GM18502 (cell line): ENCODE measurements around the gene SLC26A3.
"Not testable (repeated sequence)": the region's sequence is repeated elsewhere in the genome, so short reads cannot be mapped to it uniquely, and the experiment has no call there.

Source experiments
- ATAC-seq: cut with Tn5 transposase; IDR thresholded peaks from one replicate; pipeline ENCODE4 v1.9.1; 2021; ENCODE audit warnings: mild to moderate bottlenecking; ENCODE audit not compliant: unreplicated experiment, poor library complexity

The SLC26A3 gene

DNA sequence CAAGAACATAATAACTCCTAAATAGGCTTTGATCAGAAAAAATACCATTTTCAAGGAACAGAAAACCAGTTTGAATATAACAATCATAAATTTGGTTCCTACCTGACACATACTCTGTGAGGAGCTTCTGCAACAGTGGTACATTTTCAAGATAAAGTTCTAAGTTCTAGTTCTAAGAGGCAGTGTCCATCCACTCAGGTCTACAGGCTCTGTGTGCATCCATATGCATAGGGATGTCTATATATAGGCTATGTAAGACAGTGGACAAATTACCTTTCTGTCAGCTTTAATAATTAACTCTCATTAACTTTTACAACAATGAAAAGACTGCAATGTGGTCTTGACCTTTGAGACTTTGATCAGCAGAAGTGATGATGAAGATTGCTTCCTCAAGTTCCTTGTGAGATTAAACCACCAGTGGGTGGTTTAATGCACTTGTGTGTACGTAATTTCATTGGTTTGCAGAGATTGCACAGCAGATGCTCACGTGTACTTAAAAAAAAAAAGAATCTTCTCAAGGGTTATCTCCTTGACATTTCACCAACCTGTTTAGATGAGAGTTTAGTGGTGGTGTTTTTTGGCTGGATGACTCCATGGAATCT, at the start of gene SLC26A3:
Gene SLC26A3 (minus strand): TSS at position 215 of the 602 bp plus-strand sequence. CDS start 8,714 bp downstream, outside the sequence.
- ATAC-seq: no peak

DNA sequence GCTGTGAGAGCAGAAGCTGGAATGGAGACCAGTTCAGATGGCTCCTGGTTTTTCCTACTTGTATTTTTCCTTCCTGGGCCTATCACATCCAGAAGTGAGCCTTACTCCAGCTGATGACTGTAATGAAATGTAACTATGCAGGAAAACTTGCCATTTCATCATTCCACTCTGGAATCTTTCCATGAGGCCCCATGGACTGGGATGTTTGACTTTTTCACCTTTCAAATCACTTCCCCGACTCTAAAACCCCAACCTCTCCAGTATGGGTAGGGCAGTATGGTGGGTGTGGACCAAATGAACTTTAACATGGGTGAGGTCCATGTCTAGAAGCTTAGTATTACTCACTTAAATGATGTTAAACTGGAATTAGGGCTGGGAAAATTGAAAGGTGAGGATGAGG, 47.6 kb upstream of the SLC26A3 start:
- ATAC-seq: no peak

DNA sequence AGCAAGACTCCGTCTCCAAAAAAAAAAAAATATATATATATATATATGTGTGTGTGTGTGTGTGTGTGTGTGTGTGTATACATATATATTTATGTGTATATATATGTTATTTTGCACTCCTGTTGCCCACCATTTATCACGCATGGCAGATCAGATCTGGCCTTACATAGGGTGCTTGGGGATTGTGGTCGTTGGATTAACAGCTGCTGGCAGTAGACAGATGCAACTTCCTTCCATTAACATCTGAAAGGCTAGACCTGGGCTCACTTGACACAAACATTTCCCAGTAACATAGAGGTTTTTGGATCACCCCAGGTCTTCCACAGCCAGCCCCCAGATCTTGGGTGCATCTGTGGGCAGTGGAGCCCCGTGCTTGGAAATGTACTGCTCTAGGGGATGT, 47.2 kb upstream of the SLC26A3 start:
- ATAC-seq: no peak

DNA sequence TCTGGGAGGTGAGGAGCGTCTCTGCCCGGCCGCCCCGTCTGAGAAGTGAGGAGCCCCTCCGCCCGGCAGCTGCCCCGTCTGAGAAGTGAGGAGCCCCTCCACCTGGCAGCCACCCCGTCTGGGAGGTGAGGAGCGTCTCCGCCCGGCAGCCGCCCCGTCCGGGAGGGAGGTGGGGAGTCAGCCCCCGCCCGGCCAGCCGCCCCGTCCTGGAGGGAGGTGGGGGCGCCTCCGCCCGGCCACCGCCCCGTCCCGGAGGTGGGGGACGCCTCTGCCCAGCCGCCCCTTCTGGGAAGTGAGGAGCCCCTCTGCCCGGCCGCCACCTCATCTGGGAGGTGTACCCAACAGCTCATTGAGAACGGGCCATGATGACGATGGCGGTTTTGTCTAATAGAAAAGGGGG, 45.2 kb upstream of the SLC26A3 start:
- not testable (repeated sequence) for ATAC-seq

DNA sequence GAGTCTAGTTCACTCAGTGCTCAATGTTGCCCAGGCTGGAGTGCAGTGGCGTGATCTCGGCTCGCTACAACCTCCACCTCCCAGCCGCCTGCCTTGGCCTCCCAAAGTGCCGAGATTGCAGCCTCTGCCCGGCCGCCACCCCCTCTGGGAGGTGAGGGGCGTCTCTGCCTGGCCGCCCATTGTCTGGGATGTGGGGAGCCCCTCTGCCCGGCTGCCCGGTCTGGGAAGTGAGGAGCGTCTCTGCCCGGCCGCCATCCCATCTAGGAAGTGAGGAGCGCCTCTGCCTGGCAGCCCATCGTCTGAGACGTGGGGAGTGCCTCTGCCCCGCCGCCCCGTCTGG, 44.8 kb upstream of the SLC26A3 start:
- not testable (repeated sequence) for ATAC-seq

DNA sequence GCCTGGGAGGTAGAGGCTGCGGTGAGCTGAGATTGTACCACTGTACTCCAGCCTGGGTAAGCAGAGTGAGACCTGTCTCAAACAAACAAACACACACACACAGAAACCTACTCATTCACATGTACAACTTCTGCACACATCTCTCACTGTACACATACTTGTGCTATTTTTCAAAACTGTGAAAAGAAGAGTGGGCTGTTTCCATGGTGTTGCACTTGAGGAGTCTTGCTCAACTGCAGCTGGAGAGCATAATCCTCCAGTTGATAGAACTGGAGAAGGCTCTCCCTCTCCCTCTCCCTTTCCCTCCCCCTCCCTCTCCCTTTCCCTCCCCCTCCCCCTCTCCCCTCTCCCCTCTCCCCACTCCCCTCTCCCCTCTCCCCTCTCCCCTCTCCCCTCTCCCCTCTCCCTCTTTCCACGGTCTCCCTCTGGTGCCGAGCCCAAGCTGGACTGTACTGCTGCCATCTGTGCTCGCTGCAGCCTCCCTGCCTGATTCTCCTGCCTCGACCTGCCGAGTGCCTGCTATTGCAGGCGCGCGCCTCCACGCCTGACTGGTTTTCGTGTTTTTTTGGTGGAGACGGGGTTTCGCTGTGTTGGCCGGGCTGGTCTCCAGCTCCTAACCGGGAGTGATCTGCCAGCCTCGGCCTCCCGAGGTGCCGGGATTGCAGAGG, 44.3 kb upstream of the SLC26A3 start:
- ATAC-seq: no peak

DNA sequence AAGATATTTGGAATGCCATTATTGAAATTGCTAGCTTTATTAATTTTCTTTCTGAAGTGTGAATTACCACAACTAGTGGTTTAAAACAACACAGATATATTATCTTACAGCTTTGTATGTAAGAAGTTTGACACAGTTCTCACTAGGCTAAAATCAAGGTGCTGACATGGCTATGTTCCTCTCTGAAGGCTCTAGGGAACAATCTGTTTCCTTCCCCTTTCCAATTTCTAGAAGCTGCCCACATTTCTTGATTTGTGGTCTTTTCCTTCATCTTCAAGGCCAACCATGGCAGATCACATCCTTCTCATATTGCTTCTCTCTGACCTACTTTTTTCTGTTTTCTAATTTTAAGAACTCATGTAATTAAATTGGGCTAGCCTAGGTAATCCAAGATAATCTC, 43.3 kb upstream of the SLC26A3 start:
- ATAC-seq: no peak

DNA sequence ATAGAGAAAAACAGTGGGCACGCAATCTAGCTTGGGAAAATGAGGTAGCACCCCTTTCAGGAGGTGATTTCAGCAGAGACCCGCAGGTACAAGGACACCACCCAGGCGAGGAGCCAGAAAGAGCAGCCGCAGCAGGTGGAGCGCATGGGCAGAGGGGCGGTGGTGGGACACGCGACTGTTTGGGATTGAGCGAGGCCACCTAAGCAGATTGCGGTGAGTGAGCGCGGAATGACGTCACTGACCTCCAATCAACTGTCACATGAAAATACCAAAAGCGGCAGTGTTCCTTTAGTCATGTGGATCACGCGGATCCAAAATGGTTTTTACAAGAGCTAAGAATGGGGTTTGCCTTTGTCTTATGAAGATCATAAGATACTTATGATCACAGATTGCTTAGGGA, 40.2 kb upstream of the SLC26A3 start:
- ATAC-seq: no peak

DNA sequence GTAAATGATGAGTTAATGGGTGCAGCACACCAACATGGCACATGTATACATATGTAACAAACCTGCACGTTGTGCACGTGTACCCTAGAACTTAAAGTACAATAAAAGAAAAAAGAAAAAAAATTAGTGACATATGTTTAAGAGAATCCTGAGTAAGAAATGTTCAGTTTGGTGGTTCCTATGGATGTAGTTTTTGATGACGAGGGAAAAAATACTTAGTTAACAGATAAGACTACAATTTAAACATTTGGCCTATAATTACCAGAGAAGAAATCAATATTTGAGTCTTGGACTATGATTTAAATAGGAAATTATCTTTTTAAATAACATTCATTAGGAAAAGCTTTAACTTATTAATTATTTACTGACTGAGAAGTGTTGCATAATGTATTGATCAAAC, 39.2 kb upstream of the SLC26A3 start:
- no peak for ATAC-seq

DNA sequence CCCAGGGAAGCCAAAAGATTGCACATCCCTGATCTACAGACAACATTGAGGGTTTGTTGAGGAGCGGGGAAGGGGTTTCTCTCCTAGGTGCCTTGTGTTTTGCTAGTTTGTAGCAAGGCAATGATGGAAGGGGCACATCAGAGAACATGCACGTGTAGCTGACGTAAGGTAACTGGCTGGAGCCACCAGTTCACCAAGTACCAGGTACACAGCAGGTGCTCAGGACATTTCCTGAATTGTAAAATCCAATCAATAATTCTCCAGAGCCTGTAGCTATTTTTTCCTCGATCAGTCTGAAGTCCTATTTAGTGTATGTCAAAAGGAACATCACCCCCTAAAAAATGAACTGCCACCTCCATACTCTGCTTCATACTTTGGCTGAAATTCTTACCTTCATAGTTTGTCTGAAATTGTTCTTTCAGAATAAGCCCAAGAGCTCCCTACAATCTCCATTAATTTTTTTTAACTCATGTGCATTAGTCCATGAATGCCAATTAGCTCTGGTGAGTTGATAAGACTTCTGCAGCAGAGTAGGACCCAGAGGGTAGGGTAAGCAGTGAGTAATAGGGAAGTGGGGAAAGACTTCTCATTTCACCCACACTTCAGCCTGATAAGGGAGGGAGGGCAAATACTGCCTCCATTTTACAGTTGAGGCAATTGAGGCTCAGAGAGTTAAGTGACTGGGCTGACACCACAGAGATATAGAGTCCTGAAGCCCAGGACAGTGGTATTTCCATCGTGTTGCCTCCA, 36.0 kb upstream of the SLC26A3 start:
- no peak for ATAC-seq

DNA sequence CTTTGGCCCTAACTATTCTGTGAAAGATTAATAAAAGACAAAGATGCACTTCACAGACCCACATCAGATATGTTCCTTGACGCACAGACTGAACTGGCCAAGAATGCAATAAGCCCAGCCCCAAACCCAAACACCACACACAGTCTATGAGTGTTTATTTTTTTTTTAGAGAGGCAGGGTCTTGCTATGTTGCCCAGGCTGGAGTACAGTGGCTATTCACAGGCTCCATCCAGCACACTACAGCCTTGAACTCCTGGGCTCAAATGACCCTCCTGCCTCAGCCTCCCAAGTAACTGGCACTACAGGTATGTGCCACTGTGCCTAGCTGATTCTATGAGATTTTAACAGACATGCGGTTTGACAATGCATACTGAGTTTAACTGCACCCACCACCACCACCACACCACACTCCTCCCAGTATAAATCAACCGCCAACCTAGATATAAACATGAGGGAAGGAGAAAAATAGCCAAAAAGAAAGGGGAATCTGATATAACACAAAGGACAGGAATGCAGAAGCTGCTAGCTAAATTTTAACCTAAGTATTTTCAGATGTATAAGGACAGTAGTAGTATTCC, 35.1 kb upstream of the SLC26A3 start:
- ATAC-seq: no peak

DNA sequence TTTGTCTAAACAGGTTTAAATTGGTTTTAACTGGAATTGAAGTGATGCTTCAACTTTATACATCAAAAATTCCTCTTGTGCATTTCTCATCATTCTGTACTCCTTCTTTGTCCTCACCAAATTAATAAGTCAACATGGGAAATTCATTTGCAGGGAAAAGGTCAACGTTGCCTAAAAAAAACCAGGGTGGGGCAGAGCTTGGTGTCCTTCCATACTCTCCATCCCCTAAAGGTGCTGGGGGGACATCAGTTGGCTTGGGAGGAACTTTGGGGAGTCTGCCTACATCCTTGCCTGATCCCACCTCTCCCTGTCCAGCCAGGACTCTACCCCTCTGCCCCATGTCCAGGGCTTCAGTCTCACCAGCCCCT, 34.1 kb upstream of the SLC26A3 start:
- no peak for ATAC-seq

DNA sequence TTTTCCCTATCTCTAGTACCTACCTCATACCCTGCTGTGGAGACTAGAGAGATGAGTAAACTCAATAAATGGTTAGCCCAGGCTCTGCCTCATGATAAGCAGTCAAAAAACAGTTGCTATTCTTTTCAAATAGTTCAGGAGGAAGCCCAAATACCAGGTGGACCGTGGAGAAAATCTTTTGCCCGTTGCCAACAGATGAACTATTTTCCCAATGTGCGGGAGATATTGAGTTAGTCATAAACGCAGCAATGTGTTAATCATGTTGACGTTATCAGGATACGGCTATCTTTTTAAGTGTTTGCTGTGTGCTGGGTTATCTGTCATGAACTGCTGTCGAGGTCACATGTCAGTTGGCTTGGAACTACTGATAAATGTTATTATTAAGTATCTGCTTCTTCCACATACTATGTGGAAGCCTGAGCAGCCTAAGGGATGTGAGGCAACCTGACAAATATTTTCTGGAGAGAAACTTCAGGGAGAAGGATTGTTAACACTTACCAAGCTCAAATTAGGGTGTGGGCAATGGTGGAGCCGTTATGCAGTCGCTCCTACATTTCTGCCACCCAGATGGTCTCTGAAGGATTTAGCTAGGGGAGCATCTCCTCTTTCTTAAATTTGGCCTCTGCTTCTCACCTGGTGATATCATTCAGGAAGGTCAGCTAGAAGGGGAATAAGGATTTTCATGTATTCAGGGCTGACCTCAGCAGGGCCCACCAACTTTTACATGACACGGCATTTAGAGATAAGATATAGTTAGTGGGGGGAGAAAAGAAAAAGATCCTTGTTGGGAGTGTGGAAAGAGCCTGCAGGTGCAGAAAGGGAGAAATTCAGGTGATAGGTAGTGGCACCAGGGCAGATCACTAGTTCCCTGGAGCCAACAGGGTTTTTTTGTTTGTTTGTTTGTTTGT, 33.5 kb upstream of the SLC26A3 start:
- no peak for ATAC-seq

DNA sequence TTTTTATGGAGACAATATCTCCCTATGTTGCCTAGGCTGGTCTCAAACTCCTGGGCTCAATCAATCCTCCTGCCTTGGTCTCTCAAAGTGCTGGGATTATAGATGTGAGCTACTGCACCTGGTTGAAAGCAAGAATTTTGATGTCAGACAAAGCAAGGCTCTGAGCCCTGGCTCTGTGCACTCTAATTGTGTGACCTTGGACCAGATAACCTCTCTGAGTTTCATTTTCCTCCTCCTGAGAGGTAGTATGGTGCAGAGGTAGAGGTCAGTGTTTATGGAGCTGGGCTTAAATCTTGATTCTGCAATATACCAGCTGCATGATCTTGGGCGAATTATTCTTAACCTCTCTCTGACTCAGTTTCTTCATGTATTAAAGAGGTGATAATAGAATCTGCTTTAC, 31.4 kb upstream of the SLC26A3 start:
- ATAC-seq: no peak

DNA sequence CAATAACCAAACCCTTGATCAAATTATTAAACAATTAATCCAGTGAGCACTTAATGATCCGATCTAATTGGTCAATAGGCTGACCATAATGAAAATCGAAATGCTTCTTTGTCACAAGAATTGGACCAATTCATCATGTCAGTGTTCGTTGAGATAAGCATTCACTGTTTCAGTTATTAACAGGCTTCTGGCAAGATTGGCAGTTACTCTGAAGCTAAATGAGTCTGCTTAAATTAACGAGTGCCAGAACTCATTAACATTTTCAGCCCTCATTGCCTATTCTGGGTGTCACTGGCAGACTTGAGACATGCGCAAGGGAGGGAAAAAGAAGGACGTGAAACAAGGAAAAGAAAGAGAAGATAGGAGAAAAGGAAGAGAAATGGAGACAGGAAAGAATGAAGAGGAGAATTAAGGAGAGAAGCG, 30.7 kb upstream of the SLC26A3 start:
- no peak for ATAC-seq

DNA sequence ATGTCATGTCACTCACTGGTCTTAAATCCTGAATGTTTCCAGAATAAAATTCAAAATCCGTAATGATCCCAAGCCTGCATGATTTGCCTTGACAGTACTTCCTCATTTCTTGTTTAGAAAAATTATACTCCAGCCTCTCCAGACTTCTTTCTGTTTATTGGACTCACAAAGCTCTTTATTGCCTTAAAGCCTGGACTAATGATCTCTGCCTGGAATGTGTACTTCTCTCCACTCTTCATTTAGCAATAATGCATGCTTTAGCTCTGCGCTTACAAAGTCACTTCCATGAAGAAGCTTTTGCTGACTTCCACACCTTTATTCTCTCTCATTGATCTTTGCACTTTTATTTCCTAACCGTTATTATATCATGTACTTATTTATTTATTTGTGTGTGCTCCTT, 27.4 kb upstream of the SLC26A3 start:
- ATAC-seq: no peak

DNA sequence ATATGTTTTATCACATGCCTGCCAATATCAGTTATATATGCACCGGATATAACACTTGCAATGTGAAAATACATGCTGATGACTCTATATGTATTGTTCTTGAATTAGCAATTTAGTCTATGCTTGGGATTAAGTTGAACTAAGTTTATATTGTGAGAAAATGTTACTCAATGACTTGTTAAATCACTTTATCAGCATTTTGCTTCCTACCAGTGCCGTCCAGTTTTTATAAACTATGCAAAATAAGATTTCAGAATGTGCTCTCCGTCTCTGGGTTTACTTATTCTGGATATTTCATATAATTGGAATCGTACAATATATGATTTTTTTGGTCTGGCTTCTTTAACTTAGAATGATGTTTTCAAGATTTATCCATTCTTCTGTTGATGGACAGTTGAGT, 25.5 kb upstream of the SLC26A3 start:
- no peak for ATAC-seq

DNA sequence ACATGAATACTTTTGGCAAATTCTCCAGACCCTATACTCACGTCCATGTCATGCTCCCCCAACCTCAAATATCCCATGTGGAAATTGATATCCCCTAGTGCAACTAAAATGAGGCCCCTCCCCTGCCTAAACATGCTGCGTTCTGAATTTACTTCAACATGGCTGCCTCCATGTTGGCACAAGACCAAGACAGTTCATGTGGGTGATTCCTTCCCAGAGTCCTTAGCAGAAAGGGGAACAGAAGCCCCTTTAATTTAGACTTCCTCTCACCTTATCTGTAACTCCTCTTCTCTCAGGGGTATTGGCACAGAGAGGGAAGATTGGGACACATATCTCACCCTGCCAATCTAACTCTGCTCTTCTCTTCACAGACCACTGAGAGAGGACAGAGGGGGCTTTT, 24.5 kb upstream of the SLC26A3 start:
- ATAC-seq: no peak

DNA sequence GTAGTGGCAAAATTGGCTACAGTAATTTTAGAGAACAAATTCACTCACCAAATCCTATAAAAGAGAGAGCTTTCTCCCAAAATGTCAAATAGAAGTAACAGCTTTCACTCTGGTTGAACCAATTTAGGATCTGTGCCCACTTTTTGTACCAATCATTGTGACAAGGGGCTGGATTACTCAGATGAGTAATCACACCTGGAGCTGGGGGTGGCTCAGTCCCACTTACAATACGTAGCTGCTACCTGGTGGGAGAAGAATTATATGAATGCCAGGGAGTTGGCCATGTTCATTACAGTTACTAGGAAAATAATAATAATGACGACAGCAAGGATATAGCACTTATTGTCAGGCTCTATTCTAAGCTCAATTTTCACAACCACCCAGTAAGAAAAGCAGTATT, 23.4 kb upstream of the SLC26A3 start:
- ATAC-seq: no peak

DNA sequence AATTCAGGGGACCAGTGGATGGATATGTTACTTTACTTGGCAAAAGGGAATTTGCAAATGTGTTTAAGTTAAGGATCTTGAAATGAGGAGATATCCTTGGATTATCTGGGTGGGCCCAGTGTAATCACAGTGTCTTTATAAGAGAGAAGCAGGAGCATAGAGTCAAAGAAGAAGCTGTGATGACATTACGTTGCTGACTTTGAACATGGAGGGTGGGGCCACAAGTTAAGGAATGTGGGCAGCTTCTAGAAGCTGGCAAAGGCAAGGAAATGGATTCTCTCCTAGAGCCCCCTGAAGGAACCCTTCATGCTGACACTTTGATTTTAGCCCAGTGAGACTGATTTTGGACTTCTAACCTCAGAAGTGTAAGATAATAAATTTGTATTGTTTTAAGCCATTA, 21.8 kb upstream of the SLC26A3 start:
- no peak for ATAC-seq
